ENCODE data around the gene DZIP1L. TPM values are rescaled to one million over a fixed set of nuclear protein-coding genes. Genes with fewer than 3 reads are reported as not detected.
A peak's percentile ranks its signal among the peaks of the same experiment; 100 is the strongest.

DZIP1L gene
- 10 to 100 TPM in 6 of 7 donors, 1 to 10 TPM in 1; 9.3 to 38.6 (median 15.0) TPM for total RNA-seq
- polyA plus RNA-seq, result 1 to 10 TPM in 2 of 3 donors, under 1 TPM in 1; 0.85 to 2.8 (median 2.5) TPM
- long read RNA-seq, donor 1, result 0 reads
- long read RNA-seq, donor 2, result 0 reads

GRCh38 chr3:138114988-138115971 lies at the start of gene DZIP1L:
DZIP1L (minus strand) TSS chr3:138115608; CDS start chr3:138103971, 11,637 bp downstream.
- peak within 1 kb of the TSS; percentile 49 to 83 (median 68) for H3K4me3 ChIP-seq
- DNase-seq, result peak; percentile 92
- H3K4me1 ChIP-seq, result peaks cover 2 to 44% (median 23%) of the 10 kb centered on the region in 6 donors
- TF ChIP-seq POLR2AphosphoS5 (IDR thresholded peaks at IDR 0.05), result peak in 2 of 3 donors; percentile 61 to 64
- no peak for TF ChIP-seq POLR2A (IDR thresholded peaks at IDR 0.05)
- peak in 9 of 11 experiments; percentile 18 to 81 (median 67) for TF ChIP-seq CTCF (IDR thresholded peaks at IDR 0.05 in 8 of 11, conservative IDR thresholded peaks at IDR 0.05 in 3 of 11)
- H3K36me3 ChIP-seq, result no peaks in the 10 kb centered on the region
- H3K27ac ChIP-seq, result peak within 1 kb of the TSS; percentile 62 to 84 (median 79)
- intact Hi-C loops (cut with DNase I; ENCODE audit: low total_unique reads), result no loop called here
- WGBS, 5 donors, result 1 to 2% (median 1%) methylated on average over 44 to 86 of the region's 86 CpGs
- no peaks in the 10 kb centered on the region for H3K9me3 ChIP-seq
- H3K27me3 ChIP-seq (replicated peaks in 1 of 7), result peaks cover 0 to 30% (median 2%) of the 10 kb centered on the region in 7 donors

GRCh38 chr3:138165061-138165460 lies 49.7 kb upstream of the DZIP1L start:
- Histone ChIP-seq H3K9me3 (no peaks in the 10 kb centered on the region), H3K4me3 (no peak overlapping the region), H3K4me1 (no peaks in the 10 kb centered on the region), H3K27ac (no peak overlapping the region), H3K36me3 (peaks cover 0 to 100% (median 79%) of the 10 kb centered on the region in 6 donors), H3K27me3 (replicated peaks in 1 of 7) (no peaks in the 10 kb centered on the region)
- no peak for TF ChIP-seq CTCF (IDR thresholded peaks at IDR 0.05 in 8 of 11, conservative IDR thresholded peaks at IDR 0.05 in 3 of 11)
- TF ChIP-seq POLR2AphosphoS5 (IDR thresholded peaks at IDR 0.05), result no peak
- no peak for TF ChIP-seq POLR2A (IDR thresholded peaks at IDR 0.05)
- intact Hi-C loops (cut with DNase I; ENCODE audit: low total_unique reads), result no loop called here
- WGBS, 5 donors, result 93 to 100% (median 97%) methylated on average over 2 of the region's 2 CpGs
- DNase-seq, result no peak

GRCh38 chr3:138157743-138158142 lies 42.3 kb upstream of the DZIP1L start:
- no peak for DNase-seq
- TF ChIP-seq POLR2AphosphoS5 (IDR thresholded peaks at IDR 0.05), result no peak
- TF ChIP-seq POLR2A (IDR thresholded peaks at IDR 0.05), result no peak
- no peak for TF ChIP-seq CTCF (IDR thresholded peaks at IDR 0.05 in 8 of 11, conservative IDR thresholded peaks at IDR 0.05 in 3 of 11)
- Histone ChIP-seq H3K9me3 (peaks cover 0 to 22% (median 17%) of the 10 kb centered on the region in 8 donors), H3K4me1 (no peaks in the 10 kb centered on the region), H3K27ac (no peak overlapping the region), H3K4me3 (no peak overlapping the region), H3K27me3 (replicated peaks in 1 of 7) (no peaks in the 10 kb centered on the region), H3K36me3 (peaks cover 0 to 34% (median 24%) of the 10 kb centered on the region in 6 donors)
- intact Hi-C loops (cut with DNase I; ENCODE audit: low total_unique reads), result no loop called here
- WGBS, 5 donors, result 89 to 97% (median 95%) methylated on average over 4 of the region's 4 CpGs

- no peak for DNase-seq
- H3K9me3 ChIP-seq, result peaks cover 0 to 22% (median 17%) of the 10 kb centered on the region in 8 donors
- intact Hi-C loops (cut with DNase I; ENCODE audit: low total_unique reads), result no loop called here
- no peaks in the 10 kb centered on the region for H3K27me3 ChIP-seq (replicated peaks in 1 of 7)
- peaks cover 0 to 2% (median 0%) of the 10 kb centered on the region in 6 donors for H3K36me3 ChIP-seq
- H3K4me1 ChIP-seq, result no peaks in the 10 kb centered on the region
- TF ChIP-seq POLR2A (IDR thresholded peaks at IDR 0.05) (no peak), POLR2AphosphoS5 (IDR thresholded peaks at IDR 0.05) (no peak), CTCF (IDR thresholded peaks at IDR 0.05 in 8 of 11, conservative IDR thresholded peaks at IDR 0.05 in 3 of 11) (no peak)
- H3K4me3 ChIP-seq, result no peak overlapping the region
- H3K27ac ChIP-seq, result no peak overlapping the region
Observed at GRCh38 chr3:138154534-138154933, 39.1 kb upstream of the DZIP1L start.

All from spleen (tissue), 13 donors.